IMR-90 (cell line): Measurements from ENCODE around the gene CRIP1. TPM values are rescaled to one million over a fixed set of nuclear protein-coding genes. Genes with fewer than 3 reads are reported as not detected.

ENCODE experiments used
- ATAC-seq: fragments of 200-7000 bp; cut with Tn5 transposase; 2 replicates; pipeline ENCODE4 v1.9.1; 2020; ENCODE audit warnings: low read depth, mild to moderate bottlenecking, moderate library complexity
- BruUV-seq: library from RNA; stranded (reverse); fragments of 400-500 nt; replicated peaks from 2 replicates; lab custom pipeline; 2021; lab: Mats Ljungman, UMichigan
- CTCF ChIA-PET: fragments of 300-600 bp; formaldehyde crosslinking; extraction: SDS; loops from one replicate; lab custom pipeline; 2021; ENCODE audit warnings: antibody characterized with exemption; lab: Yijun Ruan, JAX
- POLR2A ChIA-PET: fragments of 300-600 bp; sonication (Branson Sonifier 250); formaldehyde crosslinking; loops from one replicate; lab custom pipeline; 2022; ENCODE audit warnings: antibody characterized with exemption; ENCODE audit not compliant: unreplicated experiment; lab: Charles Lee
- DNase-seq: peaks from one replicate; pipeline ENCODE4 v3.0.0; 2013
- H2AFZ ChIP-seq: replicated peaks from 2 replicates; pipeline ENCODE3; 2013; ENCODE audit warnings: low read length, mild to moderate bottlenecking; ENCODE audit not compliant: poor library complexity
- H2AK5ac ChIP-seq: 2 replicates; pipeline ENCODE4 v1.6.1; 2013; ENCODE audit warnings: low read depth, low read length, inconsistent platforms
- H2AK9ac ChIP-seq: replicated peaks from 2 replicates; pipeline ENCODE3; 2013; ENCODE audit warnings: mild to moderate bottlenecking, low read depth, low read length, moderate library complexity; ENCODE audit not compliant: poor library complexity
- H2BK120ac ChIP-seq: 2 replicates; pipeline ENCODE4 v1.6.1; 2013; ENCODE audit warnings: low read depth, low read length, inconsistent platforms
- H2BK15ac ChIP-seq: 3 replicates; pipeline ENCODE4 v1.6.1; 2013; ENCODE audit warnings: low read depth, low read length, inconsistent platforms
- H2BK20ac ChIP-seq: 2 replicates; pipeline ENCODE4 v1.6.1; 2013; ENCODE audit warnings: low read depth, mild to moderate bottlenecking, inconsistent platforms, low read length, moderate library complexity
- H2BK5ac ChIP-seq: 2 replicates; pipeline ENCODE4 v1.6.1; 2013; ENCODE audit warnings: mild to moderate bottlenecking, low read depth, low read length, inconsistent platforms; ENCODE audit not compliant: poor library complexity, severe bottlenecking
- H3K14ac ChIP-seq: replicated peaks from 2 replicates; pipeline ENCODE4 v1.6.1; 2013; ENCODE audit warnings: low read depth, low read length, inconsistent platforms
- H3K18ac ChIP-seq: 2 replicates; pipeline ENCODE4 v1.6.1; 2013; ENCODE audit warnings: low read depth, low read length, control low read depth
- H3K23ac ChIP-seq: 2 replicates; pipeline ENCODE4 v1.6.1; 2013; ENCODE audit warnings: low read depth, low read length, inconsistent platforms
- H3K27ac ChIP-seq: 2 replicates; pipeline ENCODE4 v1.5.1; 2013; ENCODE audit warnings: mild to moderate bottlenecking, control low read depth, low read length; ENCODE audit not compliant: insufficient read depth
- H3K27me3 ChIP-seq: 2 replicates; pipeline ENCODE4 v1.6.1; 2013; ENCODE audit warnings: low read length; ENCODE audit not compliant: control insufficient read depth, insufficient read depth
- H3K36me3 ChIP-seq: 2 replicates; pipeline ENCODE4 v1.6.1; 2013; ENCODE audit warnings: low read length, mixed read lengths; ENCODE audit not compliant: control insufficient read depth, insufficient read depth
- H3K4ac ChIP-seq: 2 replicates; pipeline ENCODE4 v1.6.1; 2013; ENCODE audit warnings: low read depth, low read length, inconsistent platforms
- H3K4me1 ChIP-seq: 2 replicates; pipeline ENCODE4 v1.6.1; 2013; ENCODE audit warnings: low read length, mixed read lengths; ENCODE audit not compliant: control insufficient read depth, insufficient read depth
- H3K4me2 ChIP-seq: 2 replicates; pipeline ENCODE4 v1.6.1; 2013; ENCODE audit warnings: low read depth, mild to moderate bottlenecking, control low read depth, low read length, moderate library complexity
- H3K4me3 ChIP-seq: 2 replicates; pipeline ENCODE4 v1.5.1; 2013; ENCODE audit warnings: low read depth, mild to moderate bottlenecking, control low read depth, low read length, moderate library complexity; ENCODE audit not compliant: insufficient read depth
- H3K56ac ChIP-seq: 2 replicates; pipeline ENCODE4 v1.6.1; 2013; ENCODE audit warnings: low read length, inconsistent platforms; ENCODE audit not compliant: insufficient read depth; ENCODE audit errors: extremely low read depth
- H3K79me1 ChIP-seq, 2 experiments: 2 replicates each; pipeline ENCODE4 v1.6.1; 2013; ENCODE audit warnings: low read length in 2 of 2, inconsistent platforms in 1 of 2, low read depth in 1 of 2
- H3K9ac ChIP-seq: 2 replicates; pipeline ENCODE4 v1.6.1; 2013; ENCODE audit warnings: low read depth, low read length, control low read depth
- H3K9me1 ChIP-seq: 2 replicates; pipeline ENCODE4 v1.6.1; 2013; ENCODE audit warnings: low read length, inconsistent platforms; ENCODE audit not compliant: insufficient read depth
- H3K9me3 ChIP-seq: 2 replicates; pipeline ENCODE4 v1.6.1; 2013; ENCODE audit warnings: low read length; ENCODE audit not compliant: control insufficient read depth, insufficient read depth
- H4K20me1 ChIP-seq: 2 replicates; pipeline ENCODE4 v1.6.1; 2013; ENCODE audit warnings: low read length, inconsistent platforms; ENCODE audit not compliant: insufficient read depth
- H4K5ac ChIP-seq: 2 replicates; pipeline ENCODE4 v1.6.1; 2013; ENCODE audit warnings: mild to moderate bottlenecking, low read depth, low read length, control low read depth
- H4K8ac ChIP-seq, 2 experiments: 2 replicates each; pipeline ENCODE4 v1.6.1; 2013; ENCODE audit warnings: low read depth in 2 of 2, low read length in 2 of 2, control low read depth in 1 of 2, inconsistent platforms in 1 of 2
- H4K91ac ChIP-seq: 2 replicates; pipeline ENCODE4 v1.6.1; 2013; ENCODE audit warnings: low read depth, low read length, inconsistent platforms; ENCODE audit not compliant: insufficient read depth
- BHLHE40 ChIP-seq: fragments of 150-350 bp; IDR thresholded peaks from 2 replicates; pipeline ENCODE4 v1.6.1; 2016; ENCODE audit warnings: mild to moderate bottlenecking, low read depth, low read length
- CEBPB ChIP-seq: IDR thresholded peaks from 2 replicates; pipeline ENCODE4 v1.6.1; 2012; ENCODE audit warnings: low read depth, low read length, improper control_type of control experiment
- CHD1 ChIP-seq: IDR thresholded peaks from 2 replicates; pipeline ENCODE4 v1.6.1; 2012; ENCODE audit warnings: low read depth, low read length, improper control_type of control experiment
- CTCF ChIP-seq: conservative IDR thresholded peaks from 2 replicates; pipeline ENCODE4 v1.5.1; 2012; ENCODE audit warnings: mild to moderate bottlenecking, low read depth, low read length, improper control_type of control experiment
- ELK1 ChIP-seq: fragments of 150-350 bp; IDR thresholded peaks from 2 replicates; pipeline ENCODE4 v1.6.1; 2016; ENCODE audit warnings: low read depth, mild to moderate bottlenecking, low read length, moderate library complexity, borderline replicate concordance
- FOS ChIP-seq: fragments of 150-350 bp; IDR thresholded peaks from 2 replicates; pipeline ENCODE4 v1.6.1; 2016; ENCODE audit warnings: low read depth, low read length
- MAFK ChIP-seq: IDR thresholded peaks from 2 replicates; pipeline ENCODE4 v1.6.1; 2012; ENCODE audit warnings: low read depth, low read length, improper control_type of control experiment
- MAZ ChIP-seq: IDR thresholded peaks from 2 replicates; pipeline ENCODE4 v1.6.1; 2012; ENCODE audit warnings: low read depth, mild to moderate bottlenecking, low read length, improper control_type of control experiment, moderate library complexity, borderline replicate concordance
- MXI1 ChIP-seq: IDR thresholded peaks from 2 replicates; pipeline ENCODE4 v1.6.1; 2012; ENCODE audit warnings: low read depth, mild to moderate bottlenecking, low read length, moderate library complexity, borderline replicate concordance
- NFE2L2 ChIP-seq: fragments of 150-350 bp; IDR thresholded peaks from 2 replicates; pipeline ENCODE4 v1.6.1; 2016; ENCODE audit warnings: low read depth, mild to moderate bottlenecking, low read length
- POLR2A ChIP-seq: IDR thresholded peaks from 2 replicates; pipeline ENCODE4 v1.6.1; 2012; ENCODE audit warnings: mild to moderate bottlenecking, low read depth, low read length
- RAD21 ChIP-seq: IDR thresholded peaks from 2 replicates; pipeline ENCODE4 v1.6.1; 2012; ENCODE audit warnings: low read length, improper control_type of control experiment
- RCOR1 ChIP-seq: IDR thresholded peaks from 2 replicates; pipeline ENCODE4 v1.6.1; 2012; ENCODE audit warnings: mild to moderate bottlenecking, low read length, improper control_type of control experiment; ENCODE audit not compliant: insufficient replicate concordance
- RFX5 ChIP-seq: IDR thresholded peaks from 2 replicates; pipeline ENCODE4 v1.8.0; 2012; ENCODE audit warnings: low read depth, mild to moderate bottlenecking, low read length, moderate library complexity
- SMC3 ChIP-seq: fragments of 150-350 bp; IDR thresholded peaks from 2 replicates; pipeline ENCODE4 v1.6.1; 2016; ENCODE audit warnings: low read depth, mild to moderate bottlenecking, antibody characterized with exemption, low read length, moderate library complexity
- USF2 ChIP-seq: fragments of 150-350 bp; IDR thresholded peaks from 2 replicates; pipeline ENCODE4 v1.6.1; 2017; ENCODE audit warnings: mild to moderate bottlenecking, antibody characterized with exemption, low read length, low read depth
- WGBS, 2 experiments: methylation state at CpG; one replicate each; pipeline versions ENCODE4 v1.1.5 to v1.1.7; 2013; ENCODE audit warnings: missing lambda C conversion rate in 2 of 2; ENCODE audit not compliant: insufficient read length in 1 of 2; ENCODE audit errors: extremely low coverage in 2 of 2; 5-methylcytosine and 5-hydroxymethylcytosine counted together
- dilution Hi-C: fragments of 300-500 bp; cut with HindIII; formaldehyde crosslinking; loops from one replicate; pipeline ENCODE4 v1.14.3; 2018; ENCODE audit warnings: low sequenced_read_pairs; ENCODE audit not compliant: unreplicated experiment
- in situ Hi-C: fragments of 300-500 bp; cut with MboI; formaldehyde crosslinking; loops from 3 replicates; pipeline ENCODE4 v1.14.3; 2019; ENCODE audit warnings: low sequenced_read_pairs, inconsistent platforms, mixed read lengths
- intact Hi-C: fragments of 100-400 bp; cut with micrococcal nuclease; formaldehyde crosslinking; loops from 2 replicates; pipeline ENCODE4 v1.10.0; 2022
- polyA plus RNA-seq, 3 experiments: library from polyadenylated mRNA; depleted of rRNA; stranded (reverse); fragments of >200 nt; gene quantifications; 2 replicates each; pipeline ENCODE4 v1.2.3, GENCODE V29; 2012; ENCODE audit warnings: low replicate concordance in 1 of 3
- total RNA-seq: library from RNA; depleted of rRNA; stranded (reverse); fragments of >200 nt; gene quantifications from 2 replicates; pipeline ENCODE4 v1.2.3, GENCODE V29; 2012

Gene CRIP1
- total and polyA plus RNA-seq, 2 of the 4 experiments (the other 2 are of a cell fraction), result 0.21 TPM; not detected in 1

- H2BK20ac ChIP-seq, result no peak overlapping the region
- H3K79me1 ChIP-seq, result peaks cover 5 to 35% of the 10 kb centered on the region in 2 experiments; a peak in 2 of 4 replicates
- ChIA-PET CTCF (no interaction called here), POLR2A (no interaction called here)
- H2AFZ ChIP-seq, result no peak overlapping the region
- no peaks in the 10 kb centered on the region for H3K9me3 ChIP-seq
- H3K14ac ChIP-seq, result no peak overlapping the region
- intact Hi-C loops, result no loop called here
- 97% methylated on average over 9 of the region's 22 CpGs; no CpG with 5 or more reads in 1 of the 2 experiments for WGBS, 2 experiments
- peak overlapping the region; percentile 50 for H2AK9ac ChIP-seq
- TF ChIP-seq RFX5 (no peak), USF2 (no peak), RAD21 (no peak), SMC3 (no peak), RCOR1 (no peak), BHLHE40 (no peak), POLR2A (no peak), CTCF (no peak), MAZ (no peak), CEBPB (no peak), MXI1 (no peak), NFE2L2 (no peak), CHD1 (no peak), FOS (no peak), ELK1 (no peak), MAFK (no peak)
- H3K9ac ChIP-seq, result no peak overlapping the region
- H4K8ac ChIP-seq, result no peak overlapping the region
- H3K23ac ChIP-seq, result no peak overlapping the region
- H2AK5ac ChIP-seq, result no peak overlapping the region
- no peak overlapping the region for H4K91ac ChIP-seq
- H3K4ac ChIP-seq, result no peak overlapping the region
- H4K5ac ChIP-seq, result no peak overlapping the region
- H4K20me1 ChIP-seq, result peaks cover 26% of the 10 kb centered on the region
- no peaks in the 10 kb centered on the region for H3K9me1 ChIP-seq
- BruUV-seq, result no TSS peak
- no peak overlapping the region for H2BK15ac ChIP-seq
- in situ Hi-C loops, result no loop called here
- ATAC-seq (no peak), DNase-seq (no peak)
- H3K27me3 ChIP-seq, result no peaks in the 10 kb centered on the region
- no peaks in the 10 kb centered on the region for H3K4me1 ChIP-seq
- H3K18ac ChIP-seq, result no peak overlapping the region
- no peak overlapping the region for H3K56ac ChIP-seq
- no peak overlapping the region for H3K27ac ChIP-seq
- dilution Hi-C loops, result no loop called here
- no peak overlapping the region for H2BK5ac ChIP-seq
- no peak overlapping the region for H3K4me3 ChIP-seq
- no peak overlapping the region for H3K4me2 ChIP-seq
- peaks cover 45% of the 10 kb centered on the region for H3K36me3 ChIP-seq
- H2BK120ac ChIP-seq, result no peak overlapping the region
Measured at GRCh38 chr14:105450123-105450505, 36.6 kb upstream of the CRIP1 start.
